Measurements from ENCODE around the gene GREB1.

The GREB1 gene

DNA sequence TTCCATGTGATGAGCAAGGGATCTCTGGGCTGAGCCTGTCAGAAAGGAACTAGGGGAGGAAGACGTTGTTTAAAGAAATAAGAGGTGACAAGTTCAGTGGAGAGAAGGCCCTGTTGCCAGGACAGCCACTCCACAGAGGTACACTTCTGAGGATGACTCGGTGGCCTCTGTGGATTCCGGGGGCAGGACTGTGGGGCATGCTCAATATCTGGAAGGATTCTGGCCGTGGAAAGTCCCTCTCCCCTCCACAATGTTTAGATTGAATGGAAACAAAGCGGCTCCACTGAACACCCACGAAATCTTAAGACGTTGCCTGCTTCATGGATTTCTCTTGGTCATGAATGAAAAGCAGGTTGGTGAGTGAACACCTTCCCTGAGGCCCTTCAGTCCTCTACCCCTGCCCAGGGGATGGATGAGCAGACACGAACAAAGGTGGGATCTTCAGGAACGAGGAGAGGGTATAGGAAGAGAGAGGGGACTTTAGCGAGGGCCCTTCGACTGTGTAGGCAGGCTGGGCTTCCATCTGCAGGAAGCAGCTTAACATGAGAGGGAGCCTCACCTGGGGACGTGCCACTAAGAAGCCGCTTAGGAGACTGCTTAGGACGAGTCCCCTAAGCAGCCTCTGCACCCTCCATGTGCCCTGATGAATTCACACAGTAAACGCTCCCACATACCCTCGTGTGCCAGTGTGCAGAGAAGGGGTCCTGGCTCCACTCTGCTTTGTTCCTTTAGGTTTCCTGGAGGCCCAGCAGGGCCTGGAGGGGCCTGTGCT lies 134.2 kb downstream of the GREB1 start:
- no peak for FAIRE-seq

DNA sequence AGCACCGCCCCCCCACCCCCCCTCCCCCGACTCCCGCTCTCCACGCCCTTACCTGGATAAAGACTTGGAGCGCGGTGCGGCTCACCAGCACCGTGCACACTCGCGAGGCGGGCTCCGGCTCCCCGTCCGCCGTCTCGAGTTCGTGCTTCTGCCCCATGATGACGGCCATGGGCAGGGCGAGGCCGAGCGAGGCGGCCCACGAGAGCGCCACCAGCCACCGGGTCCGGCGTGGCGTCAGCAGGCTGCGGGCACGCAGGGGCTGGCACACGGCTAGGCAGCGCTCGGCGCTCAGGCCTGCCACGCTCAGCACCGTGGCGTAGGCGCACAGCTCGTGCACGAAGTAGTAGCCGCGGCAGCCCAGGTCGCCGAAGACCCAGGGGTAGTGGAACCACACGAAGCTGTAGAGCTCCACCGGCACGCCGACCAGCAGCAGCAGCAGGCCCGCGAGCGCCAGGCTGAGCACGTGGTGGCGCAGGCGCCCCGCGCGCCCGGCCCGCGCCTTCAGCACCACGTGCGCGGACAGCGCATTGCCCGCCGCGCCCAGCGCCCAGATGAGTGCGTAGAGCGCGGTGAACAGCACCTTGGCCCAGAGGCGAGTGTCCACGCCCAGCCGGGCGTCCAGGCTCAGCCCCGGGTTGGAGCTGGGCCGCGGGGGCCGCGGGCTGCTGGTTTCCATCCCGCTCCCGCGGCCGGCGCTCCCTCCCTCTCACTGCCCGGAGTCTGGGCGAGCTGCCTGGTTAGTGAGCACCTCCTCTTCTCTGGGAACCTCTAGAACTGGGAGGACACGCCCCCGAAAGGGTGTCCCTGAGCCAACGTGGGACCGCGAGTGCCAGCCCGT lies 135.8 kb downstream of the GREB1 start, which contains the start of gene NTSR2:
TSS of gene NTSR2 (minus strand) at position 742 of the 838 bp plus-strand sequence. CDS start at position 676, 66 bp downstream.
- no peak for FAIRE-seq

DNA sequence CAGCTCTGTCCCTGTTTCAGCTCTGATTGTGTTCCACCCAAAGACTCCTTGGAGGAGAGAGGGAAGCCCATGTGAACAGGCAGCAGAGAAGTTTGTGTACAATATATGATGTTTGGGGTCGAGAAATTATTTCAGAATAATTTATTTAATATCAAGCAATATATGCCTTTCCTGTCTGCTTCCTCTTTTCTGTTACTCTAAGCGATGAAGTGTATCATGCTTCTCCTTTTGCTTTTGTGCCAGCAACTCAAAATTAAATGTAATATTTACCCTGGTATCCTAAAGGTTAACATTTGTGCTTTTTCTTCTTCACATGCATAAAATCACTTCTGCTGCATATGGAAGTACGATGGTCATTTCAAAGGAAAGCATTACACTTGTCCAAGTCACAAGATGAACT lies 138.6 kb downstream of the GREB1 start:
- FAIRE-seq, result no peak

DNA sequence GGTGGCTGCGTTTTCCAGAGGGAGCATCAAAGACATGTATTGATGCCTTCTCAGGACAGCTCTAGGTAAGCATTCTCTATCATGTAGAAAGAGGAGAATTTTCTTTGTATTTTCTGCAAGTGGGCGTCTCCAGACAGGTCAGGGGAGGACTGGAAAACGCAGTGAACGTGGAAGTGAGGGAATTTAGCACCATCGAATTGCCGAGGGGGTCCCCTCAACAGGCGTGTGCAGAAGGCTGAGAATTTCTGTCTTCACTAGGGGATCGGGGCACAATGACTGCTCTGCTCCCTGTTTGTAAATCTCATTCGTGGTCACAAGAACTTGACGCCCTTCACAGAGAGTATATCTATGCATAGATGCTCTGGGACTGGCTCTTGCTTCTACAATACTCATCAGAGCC lies 141.1 kb downstream of the GREB1 start:
- FAIRE-seq, result no peak

DNA sequence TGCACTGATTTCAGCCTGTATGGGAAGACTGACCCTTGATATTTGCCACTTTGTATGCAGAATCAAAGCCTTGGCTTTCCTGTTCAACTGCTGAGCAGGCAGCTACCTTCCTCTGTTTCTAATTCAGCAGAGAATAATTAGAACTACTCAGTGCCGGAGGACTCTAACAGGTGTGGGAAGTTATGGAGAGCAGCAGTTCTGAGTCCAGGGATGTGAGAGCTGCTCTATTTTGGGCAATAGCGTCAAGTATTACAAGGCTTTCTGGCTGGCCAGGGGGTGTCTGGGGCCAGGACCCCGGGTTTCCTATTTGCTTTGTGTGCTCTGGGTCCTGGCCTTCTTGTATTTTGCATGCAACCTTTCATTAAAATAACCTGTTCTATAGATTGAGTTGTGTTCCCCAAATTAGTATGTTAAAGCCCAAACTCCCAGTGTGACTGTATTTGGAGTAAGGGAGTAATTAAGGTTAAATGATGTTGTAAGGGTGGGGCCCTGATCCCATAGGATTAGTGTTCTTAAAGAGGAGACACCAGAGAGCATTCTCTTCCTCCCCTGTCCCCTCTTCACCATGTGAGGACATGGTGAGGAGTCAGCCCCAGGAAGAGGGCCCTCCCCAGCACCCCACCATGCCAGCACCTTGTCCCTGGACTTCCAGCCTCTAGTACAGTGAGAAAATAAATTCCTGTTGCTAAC lies 141.7 kb downstream of the GREB1 start:
- no peak for FAIRE-seq

DNA sequence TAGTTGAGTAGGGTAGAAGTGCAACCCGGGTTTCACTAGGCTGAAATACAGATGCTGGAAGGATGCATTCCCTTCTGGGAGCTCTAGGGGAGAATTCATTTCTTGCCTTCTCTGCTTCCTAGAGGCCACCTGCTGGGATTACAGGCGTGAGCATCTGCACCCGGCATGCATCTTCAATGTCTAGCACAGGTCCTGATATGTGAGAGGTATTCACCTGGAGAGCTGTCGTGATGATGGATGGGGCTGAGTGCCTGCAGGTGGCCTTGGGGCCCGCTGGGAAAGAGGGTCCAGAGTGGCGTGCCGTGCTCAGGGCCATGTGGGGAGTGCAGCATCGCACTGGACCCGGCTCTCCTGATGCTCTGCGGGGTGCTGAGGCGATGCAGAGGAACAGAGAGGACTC lies 142.8 kb downstream of the GREB1 start:
- FAIRE-seq, result no peak

DNA sequence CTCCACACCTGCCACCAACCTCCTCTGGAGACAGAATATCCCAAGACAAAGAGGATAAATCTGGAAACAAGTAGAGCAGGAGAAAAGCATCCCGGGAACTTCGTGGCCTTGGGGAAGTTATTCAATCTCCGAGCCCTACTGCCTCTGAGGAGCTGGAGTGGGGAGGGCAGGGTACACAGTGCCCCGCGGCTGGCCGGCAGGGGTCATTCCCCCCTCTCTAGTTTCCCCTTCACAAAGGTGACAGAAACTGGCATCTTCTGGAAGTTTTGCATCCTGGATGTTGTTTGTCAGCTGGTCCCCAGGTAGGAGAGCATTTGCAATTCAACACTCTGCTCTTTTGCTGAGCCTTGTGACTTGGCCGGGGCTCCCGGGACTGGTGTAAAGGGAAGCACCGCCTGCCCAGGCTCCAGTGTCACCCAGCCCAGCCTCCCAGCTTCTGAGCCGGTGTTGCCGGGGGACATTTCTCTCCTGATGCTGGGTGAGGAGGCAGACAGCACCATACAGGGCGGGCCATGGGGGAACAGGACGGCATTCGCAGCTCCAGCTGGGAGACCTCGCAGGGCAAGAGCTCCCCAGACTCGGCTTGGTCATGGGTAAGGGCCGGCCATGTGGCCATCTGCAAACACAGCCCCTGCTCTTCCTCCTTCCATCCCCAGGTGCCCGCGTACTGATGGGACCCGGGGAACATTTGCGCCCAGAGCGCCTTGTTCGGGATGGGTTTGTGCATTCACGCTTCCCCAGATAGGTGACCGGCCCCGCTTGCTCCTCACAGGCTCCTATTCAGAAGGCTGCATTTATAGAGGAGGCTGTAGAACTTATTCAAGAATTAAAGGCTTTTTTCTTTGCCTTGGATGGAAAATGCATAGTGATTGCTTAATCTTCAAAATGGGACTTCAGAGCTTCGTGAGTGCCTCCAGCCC lies 143.6 kb downstream of the GREB1 start:
- FAIRE-seq, result no peak

DNA sequence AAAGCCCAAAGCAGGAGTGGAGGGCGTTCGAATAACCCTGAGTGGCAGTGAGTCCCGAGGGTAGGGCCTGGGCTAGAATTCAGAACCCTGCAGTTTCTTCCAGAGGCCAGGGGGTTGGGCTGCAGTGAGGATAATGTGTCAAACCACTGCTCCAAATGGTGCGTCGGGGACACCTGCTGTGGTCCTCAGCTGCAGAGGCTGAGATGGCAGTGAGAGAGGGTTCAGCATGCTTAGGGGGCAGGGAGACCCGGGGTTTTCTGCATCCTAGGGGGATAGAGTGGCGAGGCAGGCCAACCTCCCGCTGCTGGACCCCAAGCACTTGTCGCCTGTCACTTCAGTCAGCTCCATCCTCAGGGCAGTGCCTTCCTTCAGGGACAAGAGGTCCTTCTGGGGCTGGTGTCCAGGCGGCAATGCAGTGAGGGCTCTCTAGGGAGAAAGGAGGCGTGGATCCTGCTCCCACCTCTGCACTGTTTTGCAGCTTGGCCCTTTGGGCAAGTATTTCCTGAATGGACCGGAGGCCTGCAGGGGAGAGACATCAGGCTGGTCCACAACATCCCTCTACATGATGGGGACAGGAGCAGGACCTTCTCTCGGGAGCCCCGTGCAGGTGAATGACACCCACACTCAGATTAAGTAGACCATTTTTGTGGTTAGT lies 144.6 kb downstream of the GREB1 start:
- no peak for FAIRE-seq

DNA sequence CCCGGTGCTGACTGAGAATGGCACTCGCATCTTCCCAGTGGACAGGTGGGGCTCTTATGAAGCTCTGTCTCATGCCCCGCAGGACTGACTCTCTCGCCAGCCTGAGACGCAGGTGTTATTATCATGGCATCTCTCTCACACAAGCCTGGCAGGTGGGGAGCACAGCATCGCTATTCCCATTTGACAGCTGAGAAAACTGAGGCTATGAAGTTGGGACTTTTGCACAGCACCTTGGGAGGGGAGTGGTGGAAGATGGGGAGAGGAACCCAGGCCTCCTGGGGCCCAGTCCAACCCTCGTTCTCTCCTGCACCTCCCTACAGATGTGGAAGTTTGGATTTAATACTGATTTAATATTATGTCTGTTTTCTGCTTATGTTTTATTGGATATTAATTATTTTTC lies 145.2 kb downstream of the GREB1 start:
- FAIRE-seq, result no peak

DNA sequence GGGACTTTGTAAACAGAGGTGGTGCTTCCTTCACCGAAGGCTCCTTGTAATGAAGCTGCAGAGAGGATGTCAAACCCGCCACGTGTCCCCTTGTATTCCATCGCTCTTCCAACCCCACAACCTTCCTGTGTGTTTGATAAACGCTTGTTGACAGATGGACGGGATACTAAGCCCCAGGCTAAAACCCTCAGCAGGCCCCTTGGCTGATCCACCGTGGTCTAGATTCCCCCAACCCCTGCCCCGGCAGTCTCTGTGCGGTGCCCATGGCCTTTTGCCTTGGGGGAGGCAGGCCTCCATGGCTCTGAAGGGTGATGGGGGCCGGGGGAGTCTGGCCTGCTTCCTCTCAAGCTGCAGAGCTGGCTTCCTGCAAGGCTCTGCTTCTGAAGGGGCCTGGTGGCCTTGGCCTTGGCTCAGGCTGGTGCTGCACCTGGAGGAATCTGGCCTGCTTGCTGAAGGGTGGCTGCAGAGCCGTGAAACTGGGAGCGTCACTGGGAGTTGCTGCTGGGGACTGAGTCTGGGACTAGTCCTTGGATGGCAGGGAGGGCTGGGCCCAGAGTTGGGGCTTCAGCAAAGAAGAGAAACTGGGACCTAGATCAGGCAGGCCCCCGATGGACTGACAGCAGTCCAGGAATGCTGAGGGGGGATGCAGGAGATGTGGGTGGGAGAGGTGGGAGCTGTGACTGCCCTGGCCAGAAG lies 145.8 kb downstream of the GREB1 start:
- no peak for FAIRE-seq

DNA sequence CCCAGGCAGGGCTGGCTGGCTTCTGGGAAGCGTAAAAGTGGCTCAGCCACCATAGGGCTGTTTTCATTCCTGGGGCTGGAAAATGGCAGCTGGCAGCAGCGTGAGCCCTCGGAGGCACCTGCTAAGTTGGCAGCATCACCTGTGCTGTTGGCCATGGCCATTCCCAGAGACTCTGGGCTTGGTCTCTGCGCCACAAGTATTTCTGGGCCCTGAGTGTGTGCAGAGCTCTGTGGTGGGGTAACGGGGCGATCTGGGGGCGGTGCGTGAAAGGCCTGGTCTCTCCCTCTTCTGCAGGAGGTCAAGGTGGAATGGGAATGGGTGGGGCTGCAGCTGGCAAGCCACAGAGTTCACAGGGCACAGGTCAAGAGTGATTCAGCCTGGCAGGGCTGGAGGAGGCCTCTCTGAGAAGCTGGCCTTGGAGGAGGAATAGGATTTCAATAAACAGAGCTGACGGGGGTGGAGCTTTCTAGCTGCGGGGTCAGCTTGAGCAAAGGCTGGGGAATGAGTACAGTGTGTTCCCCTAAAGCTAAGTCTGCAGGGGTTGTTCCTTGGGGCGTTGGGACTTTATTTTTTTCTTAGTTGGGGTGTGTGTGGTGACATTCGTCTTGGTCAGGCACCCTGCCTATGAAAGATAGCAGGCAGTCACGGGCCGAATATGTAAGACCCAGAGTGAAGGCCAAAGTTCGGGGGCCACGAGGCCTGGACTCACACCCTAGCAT lies 146.5 kb downstream of the GREB1 start:
- FAIRE-seq, result no peak

DNA sequence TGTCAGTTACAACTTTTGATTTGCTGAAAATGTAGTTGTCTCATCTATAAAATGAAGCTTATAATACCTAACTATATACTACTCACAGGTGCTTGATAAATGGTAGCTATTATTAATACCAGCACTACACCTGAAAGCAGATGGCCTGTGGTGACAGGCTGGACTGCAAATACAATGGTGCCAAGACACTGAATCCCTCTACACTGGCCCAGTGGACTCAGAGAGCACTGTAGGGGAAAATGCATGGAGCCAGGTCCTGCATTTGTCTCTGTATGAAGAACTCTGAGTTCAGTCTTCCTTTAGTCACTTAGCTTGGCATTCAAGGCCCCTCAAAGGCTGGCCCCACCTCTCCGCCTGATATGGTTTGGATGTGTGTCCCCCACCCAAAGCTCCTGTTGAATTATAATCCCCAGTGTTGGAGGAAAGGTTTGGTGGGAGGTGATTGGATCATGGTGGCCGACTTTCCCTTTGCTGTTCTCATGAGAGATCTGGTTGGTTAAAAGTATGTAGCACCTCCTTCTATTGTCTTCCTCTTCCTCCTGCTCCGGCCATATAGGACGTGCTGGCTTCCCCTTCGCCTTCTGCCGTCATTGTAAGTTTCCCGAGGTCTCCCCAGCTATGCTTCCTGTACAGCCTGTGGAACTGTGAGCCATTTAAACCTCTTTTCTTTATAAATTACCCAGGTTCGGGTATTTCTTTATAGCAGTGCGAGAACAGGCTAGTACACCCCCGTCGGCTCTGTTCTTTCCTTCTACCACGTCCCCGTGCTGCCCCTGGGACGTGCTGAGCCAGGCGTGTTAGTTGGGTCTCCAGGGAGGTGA lies 147.3 kb downstream of the GREB1 start:
- no peak for FAIRE-seq

DNA sequence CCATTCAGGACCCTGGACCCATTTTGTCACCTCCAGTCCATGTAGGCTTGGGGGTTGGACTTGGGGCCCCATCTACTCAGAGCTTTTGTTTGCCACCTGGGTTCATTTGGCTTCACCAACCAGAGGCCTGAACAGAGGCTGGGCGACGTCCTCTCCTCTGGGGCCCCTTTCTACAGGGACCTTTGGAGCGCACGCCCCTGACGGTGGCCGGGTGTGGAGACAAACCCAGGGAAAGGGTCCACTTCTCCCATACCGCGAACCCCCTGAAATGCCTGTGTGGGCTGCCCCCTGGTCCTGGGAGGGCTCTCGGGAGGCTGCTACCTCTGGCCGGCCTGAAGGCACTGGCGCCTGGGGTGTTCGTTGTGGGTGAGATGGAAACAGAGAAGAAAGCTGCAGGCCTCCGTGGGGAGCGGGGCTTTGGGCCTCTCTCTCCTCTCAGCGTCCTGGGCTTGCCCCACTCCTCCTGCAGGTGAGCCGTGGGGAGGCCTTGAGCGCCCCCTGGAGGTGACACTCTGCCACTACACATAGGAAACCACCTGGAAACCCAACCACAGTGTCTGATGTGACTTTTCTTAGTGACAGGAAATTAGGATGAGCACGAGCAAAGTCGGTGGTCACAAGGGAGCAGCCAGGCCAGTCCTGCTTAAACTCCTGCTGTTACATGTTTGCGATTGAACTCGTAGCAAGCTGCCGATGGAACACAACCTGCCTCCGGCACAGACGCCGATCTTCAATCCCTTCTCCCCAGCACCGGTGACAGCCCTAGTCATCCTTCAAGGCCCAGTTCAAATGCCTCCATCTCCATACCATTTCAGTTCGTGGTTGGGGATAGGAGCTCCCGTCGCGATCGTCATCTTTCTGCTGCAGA lies 148.1 kb downstream of the GREB1 start:
- FAIRE-seq, result no peak

DNA sequence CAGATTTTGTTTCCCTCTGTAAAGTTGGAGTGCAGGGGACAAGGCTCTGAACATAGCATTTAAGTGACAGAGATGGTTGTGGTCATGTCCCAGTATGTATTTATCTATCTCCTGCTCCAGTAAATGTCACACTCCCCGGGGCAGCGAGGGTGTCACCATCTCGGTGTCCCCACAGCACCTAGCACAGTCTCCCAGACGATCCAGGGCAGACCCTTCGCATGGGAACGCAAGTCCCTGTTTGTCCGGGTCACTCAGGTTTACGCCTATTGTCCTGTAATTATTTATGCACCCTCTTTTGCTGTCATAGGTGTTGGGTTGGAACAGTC lies 148.7 kb downstream of the GREB1 start:
- no peak for FAIRE-seq

DNA sequence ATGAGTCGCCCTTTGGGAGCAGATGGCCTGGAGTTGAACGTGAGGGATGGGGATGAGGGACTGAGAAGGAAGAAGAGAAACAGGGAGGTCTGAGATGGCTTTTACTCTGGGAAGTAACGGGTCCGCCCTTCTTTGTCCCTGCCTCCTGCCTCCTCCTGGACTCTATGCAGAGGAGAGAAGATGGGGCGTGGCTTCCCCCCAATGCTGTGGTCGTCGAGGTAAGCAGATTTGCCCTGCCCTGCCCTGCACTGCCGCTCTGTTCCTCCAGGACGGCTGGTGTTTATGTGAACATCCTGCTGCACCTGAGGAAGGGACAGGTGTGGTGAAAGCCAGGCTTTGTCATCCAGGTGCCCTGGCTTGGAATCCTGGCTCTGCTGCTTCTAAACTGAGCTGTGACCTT lies 149.6 kb downstream of the GREB1 start:
- FAIRE-seq, result no peak

DNA sequence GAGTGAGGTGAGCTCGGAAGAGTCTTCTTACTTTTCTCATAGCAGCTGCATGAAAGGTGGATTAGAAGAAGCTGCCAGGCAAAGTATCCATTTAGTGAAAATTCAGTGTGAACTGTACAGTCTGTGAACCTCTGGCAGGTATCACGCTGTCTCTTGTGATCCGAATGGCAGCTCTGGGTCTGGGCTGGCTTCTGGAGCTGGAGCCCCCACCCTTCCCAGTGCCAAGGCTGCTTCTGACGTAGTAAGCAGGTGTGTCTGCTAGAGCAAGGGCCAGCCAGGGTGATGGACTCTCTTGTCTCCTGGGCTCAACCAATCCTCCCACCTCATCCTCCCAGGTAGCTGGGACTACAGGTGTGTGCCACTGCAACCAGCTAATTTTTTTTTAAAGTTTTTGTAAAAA lies 150.1 kb downstream of the GREB1 start:
- no peak for FAIRE-seq

DNA sequence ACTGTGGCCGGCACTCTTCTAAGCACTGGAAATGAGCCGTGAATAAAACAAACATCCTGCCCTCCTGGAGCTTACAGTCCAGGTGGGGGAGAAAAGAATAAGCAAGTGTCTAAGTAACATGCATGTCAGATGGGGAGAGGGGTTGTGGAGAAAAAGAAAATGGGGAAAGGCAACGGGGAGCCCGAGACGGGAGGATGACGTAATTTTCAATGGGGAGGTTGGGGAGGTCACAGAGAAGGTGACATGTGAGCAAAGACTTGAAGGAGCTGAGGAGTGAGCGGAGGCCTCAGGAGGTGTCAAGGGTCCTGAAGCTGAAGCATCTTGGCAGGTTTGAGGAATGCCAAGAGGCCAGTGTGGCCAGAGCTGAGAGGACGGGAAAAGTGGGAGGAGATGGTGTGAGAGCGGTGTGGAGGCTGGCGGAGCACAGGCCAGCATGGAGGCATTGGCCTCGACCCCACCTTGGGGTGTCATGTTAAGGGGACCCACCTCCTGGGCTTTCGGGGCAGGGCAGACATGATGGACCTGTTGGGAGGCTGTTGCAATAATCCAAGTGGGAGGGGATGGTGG lies 151.1 kb downstream of the GREB1 start:
- no peak for FAIRE-seq

DNA sequence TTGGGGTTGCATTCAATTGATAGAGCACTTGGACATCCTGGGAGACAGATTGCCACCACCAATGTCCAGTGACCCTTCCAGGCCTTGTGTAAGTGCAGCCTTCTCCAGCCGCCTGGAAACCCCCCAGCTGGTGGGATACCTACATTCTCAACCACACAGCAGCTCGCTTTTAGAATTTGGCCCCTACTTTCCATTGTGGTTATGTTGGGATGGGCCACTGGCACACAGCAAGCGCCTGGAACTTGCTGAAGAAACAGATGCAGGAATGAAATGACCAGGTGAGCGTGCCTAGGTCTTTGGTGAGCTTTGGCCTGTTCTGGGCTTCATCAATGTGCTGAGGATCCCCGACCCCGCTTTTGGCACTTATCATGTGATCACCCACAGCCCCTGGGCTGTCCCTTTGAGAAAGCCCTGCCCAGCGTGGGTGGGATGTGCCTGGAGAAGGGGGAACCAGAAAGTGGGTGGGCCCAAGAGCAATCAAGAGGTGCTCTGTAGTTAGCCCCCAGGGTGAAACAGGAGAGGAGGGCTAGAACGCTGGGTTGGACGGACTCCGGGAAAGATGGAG lies 152.1 kb downstream of the GREB1 start:
- FAIRE-seq, result no peak

Data from endometrium (tissue), 2 donors.